ENCODE data around the gene CLASRP.

- TF ChIP-seq CTCF (IDR thresholded peaks at IDR 0.05; ENCODE audit: low read depth, low read length): no peak
- TF ChIP-seq EZH2phosphoT487 (IDR thresholded peaks at IDR 0.05; ENCODE audit: low read depth): no peak
These were observed 16.9 kb upstream of the CLASRP start for GRCh38 chr19:45021971-45022370.
